GM18858 (cell line): ENCODE data around the gene SLC25A27.

ENCODE experiments used
- ATAC-seq: cut with Tn5 transposase; IDR thresholded peaks from one replicate; pipeline ENCODE4 v1.9.1; 2021; ENCODE audit not compliant: unreplicated experiment

The SLC25A27 gene

GRCh38 chr6:46648869-46649492 lies 3.8 kb upstream of the SLC25A27 start:
- ATAC-seq: no peak

GRCh38 chr6:46651006-46651405 lies 1.8 kb upstream of the SLC25A27 start:
- ATAC-seq: no peak

- ATAC-seq: no peak
Measured at GRCh38 chr6:46651816-46652215, 959 bp upstream of the SLC25A27 start.

GRCh38 chr6:46652232-46652602 lies 558 bp upstream of the SLC25A27 start:
- no peak for ATAC-seq

- no peak for ATAC-seq
Measured at GRCh38 chr6:46653439-46654195, 842 bp downstream of the SLC25A27 start.

- no peak for ATAC-seq
Measured at GRCh38 chr6:46655803-46656202, 3.0 kb downstream of the SLC25A27 start.

GRCh38 chr6:46657642-46658041 lies 4.9 kb downstream of the SLC25A27 start:
- no peak for ATAC-seq

- no peak for ATAC-seq
Measured at GRCh38 chr6:46661483-46661882, 8.7 kb downstream of the SLC25A27 start.

GRCh38 chr6:46667377-46667776 lies 14.6 kb downstream of the SLC25A27 start:
- ATAC-seq: no peak

- ATAC-seq: no peak
Measured at GRCh38 chr6:46674410-46674809, 21.6 kb downstream of the SLC25A27 start.

GRCh38 chr6:46676604-46677313 lies 24.0 kb downstream of the SLC25A27 start:
- ATAC-seq: no peak

- no peak for ATAC-seq
Measured at GRCh38 chr6:46677314-46677654, 24.5 kb downstream of the SLC25A27 start.

GRCh38 chr6:46684771-46685170 lies 32.0 kb downstream of the SLC25A27 start:
- no peak for ATAC-seq

- no peak for ATAC-seq
Measured at GRCh38 chr6:46687619-46688097, 34.9 kb downstream of the SLC25A27 start, which contains the start of gene TDRD6. TDRD6 (plus strand) TSS chr6:46687885; CDS start chr6:46688129, 244 bp downstream.

GRCh38 chr6:46688117-46688965 lies 35.6 kb downstream of the SLC25A27 start:
- ATAC-seq: no peak

GRCh38 chr6:46688966-46689335 lies 36.2 kb downstream of the SLC25A27 start:
- ATAC-seq: no peak

GRCh38 chr6:46689657-46690056 lies 36.9 kb downstream of the SLC25A27 start:
- ATAC-seq: no peak

GRCh38 chr6:46690141-46690755 lies 37.5 kb downstream of the SLC25A27 start:
- ATAC-seq: no peak

- ATAC-seq: no peak
Measured at GRCh38 chr6:46690911-46691451, 38.2 kb downstream of the SLC25A27 start.

GRCh38 chr6:46699970-46700369 lies 47.2 kb downstream of the SLC25A27 start:
- no peak for ATAC-seq
